GDM1 (cell line): Measurements from ENCODE around the gene FILIP1.

Source experiments
- DNase-seq: peaks from one replicate; lab custom pipeline; 2025; lab: John Stamatoyannopoulos, UW

Gene FILIP1

GRCh38 chr6:75291744-75292143 is 201.9 kb downstream of the FILIP1 start:
- no peak for DNase-seq

GRCh38 chr6:75291331-75291730 is 202.3 kb downstream of the FILIP1 start:
- DNase-seq: peak; percentile 9

GRCh38 chr6:75290136-75290945 is 203.3 kb downstream of the FILIP1 start:
- no peak for DNase-seq

GRCh38 chr6:75288023-75288422 is 205.6 kb downstream of the FILIP1 start:
- DNase-seq: no peak

- no peak for DNase-seq
Observed at GRCh38 chr6:75287424-75287823, 206.2 kb downstream of the FILIP1 start.

- no peak for DNase-seq
Observed at GRCh38 chr6:75286955-75287354, 206.6 kb downstream of the FILIP1 start.

GRCh38 chr6:75285283-75285639 is 208.3 kb downstream of the FILIP1 start:
- no peak for DNase-seq

- DNase-seq: peak; percentile 99
Observed at GRCh38 chr6:75284632-75285282, 208.8 kb downstream of the FILIP1 start, which contains the start of gene TMEM30A. Gene TMEM30A (minus strand): TSS chr6:75284792. CDS start chr6:75284638, 154 bp downstream.

GRCh38 chr6:75283907-75284631 is 209.5 kb downstream of the FILIP1 start:
- no peak for DNase-seq

GRCh38 chr6:75282706-75283105 is 210.9 kb downstream of the FILIP1 start:
- no peak for DNase-seq

- DNase-seq: no peak
Observed at GRCh38 chr6:75281653-75282052, 211.9 kb downstream of the FILIP1 start.

- no peak for DNase-seq
Observed at GRCh38 chr6:75280131-75280855, 213.3 kb downstream of the FILIP1 start.

GRCh38 chr6:75279418-75279817 is 214.2 kb downstream of the FILIP1 start:
- no peak for DNase-seq

GRCh38 chr6:75278474-75279077 is 215.0 kb downstream of the FILIP1 start:
- no peak for DNase-seq

- no peak for DNase-seq
Observed at GRCh38 chr6:75275067-75275466, 218.5 kb downstream of the FILIP1 start.

GRCh38 chr6:75273009-75273408 is 220.6 kb downstream of the FILIP1 start:
- no peak for DNase-seq

- peak; percentile 41 for DNase-seq
Observed at GRCh38 chr6:75272145-75272840, 221.3 kb downstream of the FILIP1 start.

GRCh38 chr6:75268988-75269354 is 224.6 kb downstream of the FILIP1 start:
- no peak for DNase-seq

GRCh38 chr6:75268121-75268987 is 225.2 kb downstream of the FILIP1 start:
- DNase-seq: no peak

GRCh38 chr6:75267461-75267860 is 226.1 kb downstream of the FILIP1 start:
- DNase-seq: no peak
